Measurements from ENCODE around the gene DOK3. TPM values are rescaled to one million over a fixed set of nuclear protein-coding genes. Genes with fewer than 3 reads are reported as not detected.

The DOK3 gene
- total and polyA plus RNA-seq, 10 of the 15 experiments (the other 5 are each of a cell fraction or from before 2014, with no cell fraction given), result 6.6 to 107 (median 52.1) TPM

DNA sequence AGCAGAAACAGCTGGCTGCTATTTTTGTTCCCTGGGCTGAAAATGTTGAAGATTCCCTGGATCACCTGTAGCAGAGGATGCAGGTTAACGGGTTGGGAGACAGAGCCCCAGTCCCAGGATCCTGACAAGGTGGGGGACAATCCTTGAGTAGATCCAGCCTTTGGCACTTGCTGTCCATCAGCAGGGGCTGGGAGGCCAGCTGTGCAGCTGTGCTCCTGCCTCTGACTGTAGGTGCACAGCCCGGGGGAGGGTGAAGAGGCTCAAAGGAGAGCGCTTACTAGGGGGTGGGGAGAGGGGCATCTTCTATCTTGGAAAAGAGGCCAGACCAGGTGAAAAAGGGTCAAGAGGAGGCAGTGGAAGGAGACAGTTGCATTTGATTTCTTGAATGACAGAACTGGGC, 10.6 kb upstream of the DOK3 start:
- no peaks in the 10 kb centered on the region for H3K27me3 ChIP-seq (replicated peaks in 1 of 2; ENCODE audit: control insufficient read depth in 2 of 2, insufficient read depth in 2 of 2, low read length in 1 of 2)
- no peak overlapping the region for H3K4me3 ChIP-seq
- no peak overlapping the region for H3K9ac ChIP-seq (ENCODE audit: control insufficient read depth, insufficient read depth, low read length)
- in situ Hi-C loops (cut with MboI) (no loop called here), intact Hi-C loops (cut with micrococcal nuclease; ENCODE audit: unreplicated experiment) (no loop called here)
- H3K36me3 ChIP-seq (ENCODE audit: control insufficient read depth in 2 of 2, insufficient read depth in 2 of 2, low read length in 1 of 2), result peaks cover 10 to 12% of the 10 kb centered on the region in 2 experiments; a peak in 3 of 4 replicates
- no peak overlapping the region for H2AFZ ChIP-seq (ENCODE audit: control insufficient read depth, low read depth, low read length)
- H3K9me3 ChIP-seq (replicated peaks; ENCODE audit: control insufficient read depth, insufficient read depth, low read length), result no peaks in the 10 kb centered on the region
- CTCF ChIA-PET, result interaction anchor here (1.2 to 1.6 kb wide), 2 partner anchors 11 to 103 kb away, joined by 3 to 4 read pairs; no protein-coding TSS in a partner anchor
- DNase-seq (ENCODE audit: low read depth, low spot score), result no peak
- peaks cover 6% of the 10 kb centered on the region for H3K4me1 ChIP-seq (ENCODE audit: control insufficient read depth, insufficient read depth, low read length)
- H3K4me2 ChIP-seq (ENCODE audit: control insufficient read depth, insufficient read depth), result no peak overlapping the region
- SMC1A ChIA-PET (ENCODE audit: uncharacterized antibody, unreplicated experiment), result interaction anchor here (0.9 kb wide), 1 partner anchor 33 kb away, joined by 3 read pairs; no protein-coding TSS in a partner anchor
- peaks cover 22% of the 10 kb centered on the region for H3K79me2 ChIP-seq (ENCODE audit: control insufficient read depth, insufficient read depth, low read length)
- WGBS (ENCODE audit: insufficient coverage, insufficient replicate concordance, low lambda C conversion rate, missing lambda C conversion rate), result 95% methylated on average over 3 of the region's 3 CpGs
- no peaks in the 10 kb centered on the region for H4K20me1 ChIP-seq (ENCODE audit: control insufficient read depth, insufficient read depth)
- FAIRE-seq, result no peak
- no peak overlapping the region for H3K27ac ChIP-seq (ENCODE audit: control insufficient read depth, insufficient read depth)
- RAD21 ChIA-PET (ENCODE audit: unreplicated experiment), result no interaction called here
- BruUV-seq (replicated peaks), result no TSS peak
- no peak for ATAC-seq
- POLR2A ChIA-PET, result interaction anchor here (0.6 kb wide), 1 partner anchor 38 kb away, joined by 3 read pairs; no protein-coding TSS in a partner anchor
- TF ChIP-seq, protein P1, sequence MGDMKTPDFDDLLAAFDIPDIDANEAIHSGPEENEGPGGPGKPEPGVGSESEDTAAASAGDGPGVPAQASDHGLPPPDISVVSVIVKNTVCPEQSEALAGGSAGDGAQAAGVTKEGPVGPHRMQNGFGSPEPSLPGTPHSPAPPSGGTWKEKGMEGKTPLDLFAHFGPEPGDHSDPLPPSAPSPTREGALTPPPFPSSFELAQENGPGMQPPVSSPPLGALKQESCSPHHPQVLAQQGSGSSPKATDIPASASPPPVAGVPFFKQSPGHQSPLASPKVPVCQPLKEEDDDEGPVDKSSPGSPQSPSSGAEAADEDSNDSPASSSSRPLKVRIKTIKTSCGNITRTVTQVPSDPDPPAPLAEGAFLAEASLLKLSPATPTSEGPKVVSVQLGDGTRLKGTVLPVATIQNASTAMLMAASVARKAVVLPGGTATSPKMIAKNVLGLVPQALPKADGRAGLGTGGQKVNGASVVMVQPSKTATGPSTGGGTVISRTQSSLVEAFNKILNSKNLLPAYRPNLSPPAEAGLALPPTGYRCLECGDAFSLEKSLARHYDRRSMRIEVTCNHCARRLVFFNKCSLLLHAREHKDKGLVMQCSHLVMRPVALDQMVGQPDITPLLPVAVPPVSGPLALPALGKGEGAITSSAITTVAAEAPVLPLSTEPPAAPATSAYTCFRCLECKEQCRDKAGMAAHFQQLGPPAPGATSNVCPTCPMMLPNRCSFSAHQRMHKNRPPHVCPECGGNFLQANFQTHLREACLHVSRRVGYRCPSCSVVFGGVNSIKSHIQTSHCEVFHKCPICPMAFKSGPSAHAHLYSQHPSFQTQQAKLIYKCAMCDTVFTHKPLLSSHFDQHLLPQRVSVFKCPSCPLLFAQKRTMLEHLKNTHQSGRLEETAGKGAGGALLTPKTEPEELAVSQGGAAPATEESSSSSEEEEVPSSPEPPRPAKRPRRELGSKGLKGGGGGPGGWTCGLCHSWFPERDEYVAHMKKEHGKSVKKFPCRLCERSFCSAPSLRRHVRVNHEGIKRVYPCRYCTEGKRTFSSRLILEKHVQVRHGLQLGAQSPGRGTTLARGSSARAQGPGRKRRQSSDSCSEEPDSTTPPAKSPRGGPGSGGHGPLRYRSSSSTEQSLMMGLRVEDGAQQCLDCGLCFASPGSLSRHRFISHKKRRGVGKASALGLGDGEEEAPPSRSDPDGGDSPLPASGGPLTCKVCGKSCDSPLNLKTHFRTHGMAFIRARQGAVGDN (IDR thresholded peaks at IDR 0.05), result no peak
- TF ChIP-seq BACH1 (IDR thresholded peaks at IDR 0.05; ENCODE audit: borderline replicate concordance) (no peak), TCF7 (IDR thresholded peaks at IDR 0.05; ENCODE audit: borderline replicate concordance) (no peak), RAD51 (IDR thresholded peaks at IDR 0.05) (no peak), NRF1 (conservative IDR thresholded peaks at IDR 0.05; ENCODE audit: low read depth, low read length) (no peak)
- TF ChIP-seq, protein P2, sequence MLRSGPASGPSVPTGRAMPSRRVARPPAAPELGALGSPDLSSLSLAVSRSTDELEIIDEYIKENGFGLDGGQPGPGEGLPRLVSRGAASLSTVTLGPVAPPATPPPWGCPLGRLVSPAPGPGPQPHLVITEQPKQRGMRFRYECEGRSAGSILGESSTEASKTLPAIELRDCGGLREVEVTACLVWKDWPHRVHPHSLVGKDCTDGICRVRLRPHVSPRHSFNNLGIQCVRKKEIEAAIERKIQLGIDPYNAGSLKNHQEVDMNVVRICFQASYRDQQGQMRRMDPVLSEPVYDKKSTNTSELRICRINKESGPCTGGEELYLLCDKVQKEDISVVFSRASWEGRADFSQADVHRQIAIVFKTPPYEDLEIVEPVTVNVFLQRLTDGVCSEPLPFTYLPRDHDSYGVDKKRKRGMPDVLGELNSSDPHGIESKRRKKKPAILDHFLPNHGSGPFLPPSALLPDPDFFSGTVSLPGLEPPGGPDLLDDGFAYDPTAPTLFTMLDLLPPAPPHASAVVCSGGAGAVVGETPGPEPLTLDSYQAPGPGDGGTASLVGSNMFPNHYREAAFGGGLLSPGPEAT (IDR thresholded peaks at IDR 0.05; ENCODE audit: low read depth), result no peak
- TF ChIP-seq, protein P3, sequence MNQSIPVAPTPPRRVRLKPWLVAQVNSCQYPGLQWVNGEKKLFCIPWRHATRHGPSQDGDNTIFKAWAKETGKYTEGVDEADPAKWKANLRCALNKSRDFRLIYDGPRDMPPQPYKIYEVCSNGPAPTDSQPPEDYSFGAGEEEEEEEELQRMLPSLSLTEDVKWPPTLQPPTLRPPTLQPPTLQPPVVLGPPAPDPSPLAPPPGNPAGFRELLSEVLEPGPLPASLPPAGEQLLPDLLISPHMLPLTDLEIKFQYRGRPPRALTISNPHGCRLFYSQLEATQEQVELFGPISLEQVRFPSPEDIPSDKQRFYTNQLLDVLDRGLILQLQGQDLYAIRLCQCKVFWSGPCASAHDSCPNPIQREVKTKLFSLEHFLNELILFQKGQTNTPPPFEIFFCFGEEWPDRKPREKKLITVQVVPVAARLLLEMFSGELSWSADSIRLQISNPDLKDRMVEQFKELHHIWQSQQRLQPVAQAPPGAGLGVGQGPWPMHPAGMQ (IDR thresholded peaks at IDR 0.05; ENCODE audit: borderline replicate concordance), result no peak
- TF ChIP-seq, protein P4, sequence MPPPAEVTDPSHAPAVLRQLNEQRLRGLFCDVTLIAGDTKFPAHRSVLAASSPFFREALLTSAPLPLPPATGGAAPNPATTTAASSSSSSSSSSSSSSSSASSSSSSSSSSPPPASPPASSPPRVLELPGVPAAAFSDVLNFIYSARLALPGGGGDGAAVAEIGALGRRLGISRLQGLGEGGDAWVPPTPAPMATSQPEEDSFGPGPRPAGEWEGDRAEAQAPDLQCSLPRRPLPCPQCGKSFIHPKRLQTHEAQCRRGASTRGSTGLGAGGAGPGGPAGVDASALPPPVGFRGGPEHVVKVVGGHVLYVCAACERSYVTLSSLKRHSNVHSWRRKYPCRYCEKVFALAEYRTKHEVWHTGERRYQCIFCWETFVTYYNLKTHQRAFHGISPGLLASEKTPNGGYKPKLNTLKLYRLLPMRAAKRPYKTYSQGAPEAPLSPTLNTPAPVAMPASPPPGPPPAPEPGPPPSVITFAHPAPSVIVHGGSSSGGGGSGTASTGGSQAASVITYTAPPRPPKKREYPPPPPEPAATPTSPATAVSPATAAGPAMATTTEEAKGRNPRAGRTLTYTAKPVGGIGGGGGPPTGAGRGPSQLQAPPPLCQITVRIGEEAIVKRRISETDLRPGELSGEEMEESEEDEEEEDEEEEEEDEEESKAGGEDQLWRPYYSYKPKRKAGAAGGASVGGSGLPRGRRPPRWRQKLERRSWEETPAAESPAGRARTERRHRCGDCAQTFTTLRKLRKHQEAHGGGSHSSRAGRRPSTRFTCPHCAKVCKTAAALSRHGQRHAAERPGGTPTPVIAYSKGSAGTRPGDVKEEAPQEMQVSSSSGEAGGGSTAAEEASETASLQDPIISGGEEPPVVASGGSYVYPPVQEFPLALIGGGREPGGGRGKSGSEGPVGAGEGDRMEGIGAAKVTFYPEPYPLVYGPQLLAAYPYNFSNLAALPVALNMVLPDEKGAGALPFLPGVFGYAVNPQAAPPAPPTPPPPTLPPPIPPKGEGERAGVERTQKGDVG (CRISPR knock-in tag; IDR thresholded peaks at IDR 0.05), result no peak

Measured in GM12878 (cell line).